Activated CD8-positive, alpha-beta memory T cell treated with anti-CD3 and anti-CD28 coated beads for 36 hours (primary cell): ENCODE data around the gene DAD1. TPM values are rescaled to one million over a fixed set of nuclear protein-coding genes. Genes with fewer than 3 reads are reported as not detected.

Experiments used
- CTCF ChIA-PET: fragments of 350-600 bp; sonication (Branson Sonifier 250); formaldehyde crosslinking; loops from one replicate; lab custom pipeline; 2021; ENCODE audit warnings: antibody characterized with exemption; lab: Charles Lee
- POLR2A ChIA-PET: fragments of 350-600 bp; sonication (Branson Sonifier 250); formaldehyde crosslinking; loops from one replicate; lab custom pipeline; 2021; ENCODE audit warnings: antibody characterized with exemption; lab: Charles Lee
- total RNA-seq, 2 experiments: library from RNA; stranded (reverse); gene quantifications; one replicate each; pipeline ENCODE4 v1.2.3, GENCODE V29; 2021

DAD1 gene
- total RNA-seq, 2 experiments from 2014 or later: 292 to 295 TPM

GRCh38 chr14:22560662-22561365 lies 28.2 kb downstream of the DAD1 start:
- POLR2A ChIA-PET: interaction anchor here (0.9 to 2.1 kb wide), 10 partner anchors 8 to 596 kb away, joined by 3 to 11 read pairs (median 4); partner anchors contain the start of gene DAD1
- CTCF ChIA-PET: interaction anchor here (0.8 to 4.9 kb wide), 7 partner anchors 9 to 291 kb away, joined by 3 to 127 read pairs (median 6); partner anchors contain the start of gene OXA1L

- POLR2A ChIA-PET: interaction anchor here (0.7 to 1.4 kb wide), 3 partner anchors 9 to 40 kb away, joined by 3 to 10 read pairs (median 5); no protein-coding TSS in a partner anchor
- CTCF ChIA-PET: interaction anchor here (1.2 to 4.9 kb wide), 3 partner anchors 10 to 264 kb away, joined by 3 to 127 read pairs (median 4); no protein-coding TSS in a partner anchor
These were observed 30.0 kb downstream of the DAD1 start for GRCh38 chr14:22559041-22559440.

- ChIA-PET CTCF (interaction anchor here (0.5 to 4.9 kb wide), 9 partner anchors 8 to 854 kb away, joined by 3 to 127 read pairs (median 4); partner anchors contain the start of gene DAD1), POLR2A (interaction anchor here (0.6 to 1.4 kb wide), 7 partner anchors 9 to 700 kb away, joined by 3 to 10 read pairs (median 5); no protein-coding TSS in a partner anchor)
These were observed 30.7 kb downstream of the DAD1 start for GRCh38 chr14:22558221-22558913.

GRCh38 chr14:22557846-22558220 lies 31.2 kb downstream of the DAD1 start:
- ChIA-PET CTCF (interaction anchor here (0.5 to 4.9 kb wide), 9 partner anchors 8 to 854 kb away, joined by 3 to 127 read pairs (median 4); partner anchors contain the start of gene DAD1), POLR2A (interaction anchor here (1.0 to 1.2 kb wide), 4 partner anchors 8 to 26 kb away, joined by 4 to 10 read pairs (median 8); no protein-coding TSS in a partner anchor)

GRCh38 chr14:22556990-22557623 lies 31.9 kb downstream of the DAD1 start:
- POLR2A ChIA-PET: interaction anchor here (0.6 to 12.2 kb wide), 15 partner anchors 8 to 915 kb away, joined by 3 to 125 read pairs (median 7); partner anchors contain the start of genes DAD1 and OXA1L
- CTCF ChIA-PET: interaction anchor here (0.9 to 3.5 kb wide), 25 partner anchors 10 to 916 kb away, joined by 3 to 186 read pairs (median 5); partner anchors contain the start of gene DAD1

GRCh38 chr14:22556021-22556989 lies 32.7 kb downstream of the DAD1 start:
- CTCF ChIA-PET: interaction anchor here (0.6 to 3.5 kb wide), 36 partner anchors 10 to 915 kb away, joined by 3 to 186 read pairs (median 5); partner anchors contain the start of gene DAD1
- POLR2A ChIA-PET: interaction anchor here (0.6 to 12.2 kb wide), 31 partner anchors 9 to 914 kb away, joined by 3 to 125 read pairs (median 5); partner anchors contain the start of genes DAD1 and OXA1L

GRCh38 chr14:22555384-22556011 lies 33.5 kb downstream of the DAD1 start:
- CTCF ChIA-PET: interaction anchor here (0.6 to 3.5 kb wide), 26 partner anchors 9 to 913 kb away, joined by 3 to 186 read pairs (median 6); partner anchors contain the start of gene DAD1

GRCh38 chr14:22554498-22555383 lies 34.3 kb downstream of the DAD1 start:
- ChIA-PET CTCF (interaction anchor here (0.9 to 3.5 kb wide), 13 partner anchors 8 to 591 kb away, joined by 3 to 186 read pairs (median 10); no protein-coding TSS in a partner anchor), POLR2A (interaction anchor here (0.5 to 12.2 kb wide), 18 partner anchors 8 to 819 kb away, joined by 3 to 125 read pairs (median 6); partner anchors contain the start of gene DAD1)

More at GRCh38 chr14:22555384-22556011, 33.5 kb downstream of the DAD1 start:
- POLR2A ChIA-PET: interaction anchor here (0.5 to 12.2 kb wide), 28 partner anchors 8 to 819 kb away, joined by 3 to 125 read pairs (median 4); partner anchors contain the start of gene DAD1

GRCh38 chr14:22553861-22554497 lies 35.0 kb downstream of the DAD1 start:
- POLR2A ChIA-PET: interaction anchor here (1.2 to 12.2 kb wide), 6 partner anchors 14 to 46 kb away, joined by 4 to 125 read pairs (median 29); no protein-coding TSS in a partner anchor
- CTCF ChIA-PET: interaction anchor here (1.5 to 3.5 kb wide), 4 partner anchors 14 to 30 kb away, joined by 4 to 186 read pairs (median 24); no protein-coding TSS in a partner anchor

- ChIA-PET CTCF (interaction anchor here (1.1 to 2.3 kb wide), 5 partner anchors 9 to 29 kb away, joined by 3 to 12 read pairs (median 4); no protein-coding TSS in a partner anchor), POLR2A (interaction anchor here (1.0 to 12.2 kb wide), 8 partner anchors 8 to 45 kb away, joined by 3 to 125 read pairs (median 5); no protein-coding TSS in a partner anchor)
These were observed 35.6 kb downstream of the DAD1 start for GRCh38 chr14:22553445-22553844.

- CTCF ChIA-PET: interaction anchor here (0.7 to 2.3 kb wide), 9 partner anchors 9 to 91 kb away, joined by 3 to 12 read pairs (median 4); partner anchors contain the start of genes DAD1 and OR6J1
- POLR2A ChIA-PET: interaction anchor here (0.6 to 12.2 kb wide), 10 partner anchors 9 to 687 kb away, joined by 3 to 125 read pairs (median 4); no protein-coding TSS in a partner anchor
These were observed 36.3 kb downstream of the DAD1 start for GRCh38 chr14:22552827-22553076.

GRCh38 chr14:22552001-22552826 lies 36.8 kb downstream of the DAD1 start:
- CTCF ChIA-PET: interaction anchor here (0.6 to 2.3 kb wide), 10 partner anchors 9 to 92 kb away, joined by 3 to 12 read pairs (median 4); partner anchors contain the start of genes DAD1 and OR6J1

GRCh38 chr14:22551605-22551997 lies 37.4 kb downstream of the DAD1 start:
- CTCF ChIA-PET: interaction anchor here (1.6 to 2.3 kb wide), 3 partner anchors 9 to 21 kb away, joined by 8 to 12 read pairs (median 10); no protein-coding TSS in a partner anchor
- POLR2A ChIA-PET: interaction anchor here (0.8 to 12.2 kb wide), 8 partner anchors 10 to 50 kb away, joined by 3 to 125 read pairs (median 4); no protein-coding TSS in a partner anchor

More at GRCh38 chr14:22552001-22552826, 36.8 kb downstream of the DAD1 start:
- POLR2A ChIA-PET: interaction anchor here (0.6 to 12.2 kb wide), 13 partner anchors 9 to 686 kb away, joined by 3 to 125 read pairs (median 4); no protein-coding TSS in a partner anchor
